NCI-H748 (cell line): ENCODE data around the gene DNAJC6.
"Not testable (repeated sequence)": the region's sequence is repeated elsewhere in the genome, so short reads cannot be mapped to it uniquely, and the experiment has no call there.

Experiments used
- DNase-seq: peaks from one replicate; lab custom pipeline; 2025; ENCODE audit not compliant: unreplicated experiment; lab: John Stamatoyannopoulos, UW

Gene DNAJC6

GRCh38 chr1:65355031-65355712 lies 45.8 kb downstream of the DNAJC6 start:
- DNase-seq: no peak

GRCh38 chr1:65357291-65357960 lies 48.1 kb downstream of the DNAJC6 start:
- DNase-seq: no peak

GRCh38 chr1:65359888-65360287 lies 50.5 kb downstream of the DNAJC6 start:
- DNase-seq: no peak

GRCh38 chr1:65360648-65361047 lies 51.3 kb downstream of the DNAJC6 start:
- DNase-seq: no peak

GRCh38 chr1:65362545-65362944 lies 53.2 kb downstream of the DNAJC6 start:
- DNase-seq: no peak

GRCh38 chr1:65363484-65363883 lies 54.1 kb downstream of the DNAJC6 start:
- DNase-seq: no peak

GRCh38 chr1:65368403-65368802 lies 59.1 kb downstream of the DNAJC6 start:
- DNase-seq: no peak

- peak; percentile 52 for DNase-seq
Observed at GRCh38 chr1:65371544-65371943, 62.2 kb downstream of the DNAJC6 start.

- no peak for DNase-seq
Observed at GRCh38 chr1:65372557-65372956, 63.2 kb downstream of the DNAJC6 start.

GRCh38 chr1:65377496-65378246 lies 68.3 kb downstream of the DNAJC6 start:
- no peak for DNase-seq

- DNase-seq: no peak
Observed at GRCh38 chr1:65378247-65378946, 69.1 kb downstream of the DNAJC6 start.

- not testable (repeated sequence) for DNase-seq
Observed at GRCh38 chr1:65384426-65384825, 75.1 kb downstream of the DNAJC6 start.

GRCh38 chr1:65386439-65386838 lies 77.1 kb downstream of the DNAJC6 start:
- DNase-seq: no peak

- DNase-seq: no peak
Observed at GRCh38 chr1:65387821-65388220, 78.5 kb downstream of the DNAJC6 start.

- DNase-seq: no peak
Observed at GRCh38 chr1:65388908-65389695, 79.8 kb downstream of the DNAJC6 start.

- no peak for DNase-seq
Observed at GRCh38 chr1:65392497-65392896, 83.2 kb downstream of the DNAJC6 start.

GRCh38 chr1:65393347-65393746 lies 84.0 kb downstream of the DNAJC6 start:
- no peak for DNase-seq

GRCh38 chr1:65393928-65394327 lies 84.6 kb downstream of the DNAJC6 start:
- DNase-seq: no peak

GRCh38 chr1:65395887-65396612 lies 86.7 kb downstream of the DNAJC6 start:
- DNase-seq: no peak

GRCh38 chr1:65398083-65398482 lies 88.7 kb downstream of the DNAJC6 start:
- no peak for DNase-seq
